HEK293 (cell line): Measurements from ENCODE around the gene PLA2G4B.

ENCODE experiments used
- CTCF ChIP-seq: fragments of 450-650 bp; formaldehyde crosslinking; IDR thresholded peaks from 2 replicates; pipeline ENCODE4 v1.5.1; 2016; ENCODE audit warnings: missing biosample characterization, missing genetic modification characterization
- ZBTB21 ChIP-seq: fragments of 450-650 bp; formaldehyde crosslinking; IDR thresholded peaks from 2 replicates; pipeline ENCODE4 v1.5.1; 2017; ENCODE audit warnings: missing biosample characterization, missing genetic modification characterization
- ZNF114 ChIP-seq: fragments of 450-650 bp; formaldehyde crosslinking; IDR thresholded peaks from 2 replicates; pipeline ENCODE4 v1.5.0; 2017; ENCODE audit warnings: missing biosample characterization, missing genetic modification characterization
- ZNF121 ChIP-seq: fragments of 450-650 bp; formaldehyde crosslinking; IDR thresholded peaks from 2 replicates; pipeline ENCODE4 v1.5.1; 2016; ENCODE audit warnings: missing biosample characterization, missing genetic modification characterization

GRCh38 chr15:41798607-41799487 lies 39.8 kb upstream of the PLA2G4B start:
- TF ChIP-seq ZNF121 (tag by site-specific recombination) (no peak), CTCF (tag by site-specific recombination) (no peak), ZNF114 (tag by site-specific recombination) (no peak), ZBTB21 (tag by site-specific recombination) (no peak)
